Measurements from ENCODE around the gene LINC01488.

The LINC01488 gene

DNA sequence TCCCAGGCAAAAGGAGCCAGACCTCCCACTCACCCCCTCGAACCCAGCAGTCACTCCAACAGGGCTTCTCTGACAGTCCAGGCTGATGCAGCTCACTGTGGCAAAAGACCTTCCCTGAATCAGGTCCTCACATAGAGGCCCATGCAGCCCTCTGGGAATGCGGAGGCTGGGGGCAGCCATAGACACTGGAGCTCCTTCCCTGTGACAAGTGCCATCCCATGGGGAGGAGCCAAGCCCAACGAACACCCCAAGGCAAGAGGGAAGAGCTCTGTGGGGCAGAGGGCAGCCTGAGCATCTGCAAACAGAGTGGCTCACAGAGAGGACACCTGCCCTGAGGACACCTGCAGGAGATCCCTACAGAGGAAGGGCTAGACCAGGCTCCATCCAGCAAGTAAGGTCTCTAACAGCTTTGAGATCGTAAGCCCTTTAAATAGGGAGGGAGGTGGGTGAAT, at the start of gene LINC01488:
Gene LINC01488, plus strand, starts transcription at position 271 of the 452 bp plus-strand sequence.
- DNase-seq: no peak
- TF ChIP-seq GATA1 (IDR thresholded peaks at IDR 0.05; ENCODE audit: low read depth, low read length) (no peak), POLR2A (IDR thresholded peaks at IDR 0.05; ENCODE audit: low read length) (no peak)

- no peak for TF ChIP-seq POLR2A (IDR thresholded peaks at IDR 0.05; ENCODE audit: low read length)
- TF ChIP-seq GATA1 (IDR thresholded peaks at IDR 0.05; ENCODE audit: low read depth, low read length): no peak
- no peak for DNase-seq
These were observed 49.3 kb upstream of the LINC01488 start for GRCh38 chr11:69431893-69432738.

GRCh38 chr11:69433741-69434140, 47.7 kb upstream of the LINC01488 start:
- DNase-seq: no peak
- TF ChIP-seq POLR2A (IDR thresholded peaks at IDR 0.05; ENCODE audit: low read length): no peak

DNA sequence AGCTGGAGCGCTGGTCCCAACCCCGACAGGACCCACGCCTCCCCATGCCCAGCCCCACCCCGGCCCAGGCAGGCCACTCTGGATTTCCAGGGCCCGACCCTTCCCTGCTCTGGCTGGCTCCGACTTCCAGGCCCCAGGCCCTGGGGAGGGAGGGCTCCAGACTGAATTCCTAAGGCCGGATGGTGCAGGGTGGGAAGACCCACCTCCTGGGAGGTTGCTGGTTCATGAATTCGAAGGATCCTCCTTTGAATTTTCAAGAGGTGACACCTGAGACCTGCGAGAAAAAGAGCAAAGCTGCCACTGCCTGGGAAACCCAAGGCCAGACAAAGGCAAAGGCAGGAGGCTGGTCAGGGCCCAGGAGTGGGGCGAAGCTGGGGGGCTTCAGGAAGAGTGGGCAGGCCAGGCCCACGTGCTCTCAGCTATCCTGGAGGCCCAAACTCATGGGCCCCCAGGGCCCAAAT, 47.0 kb upstream of the LINC01488 start:
- no peak for DNase-seq
- no peak for TF ChIP-seq POLR2A (IDR thresholded peaks at IDR 0.05; ENCODE audit: low read length)
- TF ChIP-seq GATA1 (IDR thresholded peaks at IDR 0.05; ENCODE audit: low read depth, low read length): no peak

DNA sequence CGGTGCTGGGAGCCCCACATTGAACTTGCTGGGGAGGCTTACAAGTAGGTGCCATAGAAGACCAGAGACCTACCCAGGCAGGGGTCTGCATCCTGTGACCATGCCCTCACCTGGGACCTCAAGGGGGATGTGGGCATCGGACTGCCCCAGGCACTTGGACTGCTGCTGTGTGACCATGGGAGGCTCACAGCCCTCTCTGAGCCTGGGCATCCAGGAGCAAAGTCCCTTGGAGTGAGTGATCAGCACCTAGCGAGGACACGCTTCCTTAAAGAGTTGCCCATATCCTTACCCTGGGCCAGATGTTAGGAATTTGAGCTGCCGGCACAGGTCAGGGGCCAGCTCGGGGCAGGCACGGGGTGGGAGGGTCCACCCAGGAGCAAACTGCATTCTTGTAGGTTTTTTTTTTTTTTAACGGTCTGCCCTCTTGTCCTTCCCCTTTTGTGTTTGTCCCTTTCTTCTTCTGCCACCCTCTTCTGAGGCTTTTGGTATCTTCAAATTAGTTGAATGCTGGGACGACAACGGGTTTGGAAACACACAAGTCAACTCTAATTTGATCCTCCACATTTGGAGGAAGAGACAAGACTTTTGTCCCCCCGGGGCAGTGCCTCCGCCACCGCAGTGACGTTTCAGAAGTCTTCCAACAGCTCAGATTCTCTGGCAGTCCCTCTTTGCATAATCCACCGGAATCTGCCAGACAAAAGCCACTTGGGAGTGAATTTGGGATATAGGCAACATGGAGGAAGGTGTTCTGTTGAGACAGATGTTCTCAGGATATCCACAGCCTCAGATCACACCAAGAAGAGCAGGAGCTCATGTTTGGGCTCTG, 46.1 kb upstream of the LINC01488 start:
- DNase-seq: no peak
- no peak for TF ChIP-seq GATA1 (IDR thresholded peaks at IDR 0.05; ENCODE audit: low read depth, low read length)
- TF ChIP-seq POLR2A (IDR thresholded peaks at IDR 0.05; ENCODE audit: low read length): no peak

GRCh38 chr11:69436041-69436982, 45.2 kb upstream of the LINC01488 start:
- TF ChIP-seq GATA1 (IDR thresholded peaks at IDR 0.05; ENCODE audit: low read depth, low read length) (no peak), POLR2A (IDR thresholded peaks at IDR 0.05; ENCODE audit: low read length) (no peak)

GRCh38 chr11:69437001-69437875, 44.2 kb upstream of the LINC01488 start:
- no peak for DNase-seq
- TF ChIP-seq GATA1 (IDR thresholded peaks at IDR 0.05; ENCODE audit: low read depth, low read length): no peak
- no peak for TF ChIP-seq POLR2A (IDR thresholded peaks at IDR 0.05; ENCODE audit: low read length)

More at GRCh38 chr11:69436041-69436982, 45.2 kb upstream of the LINC01488 start:
- no peak for DNase-seq

DNA sequence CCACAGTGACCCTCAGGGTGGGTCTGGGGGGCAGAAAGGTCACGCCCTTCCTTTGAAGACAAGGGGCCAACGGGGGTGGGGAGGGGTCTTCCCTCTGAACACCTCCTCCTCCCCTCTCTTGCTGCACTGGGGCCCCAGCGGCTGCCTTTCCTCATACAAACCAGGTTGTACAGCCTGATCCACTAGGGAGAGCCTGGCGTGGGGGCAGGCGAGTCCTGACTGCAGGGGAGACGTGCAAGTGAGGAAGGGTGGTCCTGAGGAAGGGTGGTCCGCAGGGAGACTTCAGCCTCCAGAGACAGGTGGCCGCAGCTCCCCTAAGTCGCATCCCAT, 43.6 kb upstream of the LINC01488 start:
- no peak for DNase-seq
- TF ChIP-seq POLR2A (IDR thresholded peaks at IDR 0.05; ENCODE audit: low read length): no peak
- TF ChIP-seq GATA1 (IDR thresholded peaks at IDR 0.05; ENCODE audit: low read depth, low read length): no peak

- no peak for TF ChIP-seq GATA1 (IDR thresholded peaks at IDR 0.05; ENCODE audit: low read depth, low read length)
- no peak for TF ChIP-seq POLR2A (IDR thresholded peaks at IDR 0.05; ENCODE audit: low read length)
- DNase-seq: no peak
These were observed 43.1 kb upstream of the LINC01488 start for GRCh38 chr11:69438286-69438920.

DNA sequence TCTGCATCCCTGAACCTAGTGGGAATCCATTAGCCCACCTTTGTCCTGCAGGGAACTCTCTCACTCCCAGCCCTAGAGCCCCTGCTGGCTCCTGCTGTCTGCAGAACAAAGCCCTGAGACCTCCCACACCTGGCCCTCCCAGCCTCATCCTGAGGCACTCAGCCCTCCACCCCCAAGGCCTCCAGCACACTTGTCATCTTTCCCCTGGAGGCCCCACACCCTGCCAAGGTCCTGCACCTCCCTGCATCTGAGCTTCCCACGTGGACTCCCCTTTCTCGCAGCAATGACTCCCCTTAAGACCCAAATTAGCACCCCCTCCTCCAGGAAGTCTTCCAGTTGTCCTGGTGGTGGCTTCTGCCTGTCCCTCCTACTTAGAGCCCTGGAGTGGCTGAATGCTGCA, 42.3 kb upstream of the LINC01488 start:
- no peak for TF ChIP-seq POLR2A (IDR thresholded peaks at IDR 0.05; ENCODE audit: low read length)
- no peak for DNase-seq

- no peak for DNase-seq
- TF ChIP-seq POLR2A (IDR thresholded peaks at IDR 0.05; ENCODE audit: low read length): no peak
- TF ChIP-seq GATA1 (IDR thresholded peaks at IDR 0.05; ENCODE audit: low read depth, low read length): no peak
These were observed 41.6 kb upstream of the LINC01488 start for GRCh38 chr11:69439651-69440464.

Measured in erythroblast (primary cell).